Measurements from ENCODE around the gene PIEZO2. TPM values are rescaled to one million over a fixed set of nuclear protein-coding genes. Genes with fewer than 3 reads are reported as not detected.

Gene PIEZO2
- total and polyA plus RNA-seq, 2 of the 8 experiments (the other 6 are each of a cell fraction or from before 2014, with no cell fraction given) = 4.7 to 16.5 TPM

DNA sequence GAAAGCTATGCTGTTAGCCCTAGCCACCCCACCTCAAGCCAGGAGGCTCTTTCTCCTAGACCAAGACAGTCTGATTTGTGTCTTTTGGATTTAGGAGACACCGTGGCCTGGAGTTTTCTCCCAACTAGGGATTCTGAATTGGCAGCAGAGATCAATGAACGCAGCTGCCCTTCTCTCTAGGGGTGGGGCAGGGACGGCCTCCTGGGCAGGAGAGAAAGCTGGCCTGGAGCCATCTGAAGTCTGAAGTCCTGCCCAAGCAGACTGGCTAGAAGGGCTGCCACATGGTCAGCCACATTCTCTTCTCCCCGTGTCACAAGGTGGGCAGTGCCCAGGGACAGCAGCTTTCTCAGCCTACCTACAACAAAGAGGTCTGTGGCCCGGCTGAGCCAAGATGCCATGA, 45.1 kb downstream of the PIEZO2 start:
- Histone ChIP-seq H4K8ac (ENCODE audit: extremely low read depth, insufficient read depth, low read length) (no peak overlapping the region), H2BK120ac (replicated peaks; ENCODE audit: low read depth, low read length) (no peak overlapping the region), H3K27me3 (replicated peaks in 1 of 4; ENCODE audit: control insufficient read depth in 3 of 4, extremely low read depth in 1 of 4, insufficient read depth in 3 of 4, low read length in 3 of 4) (no peaks in the 10 kb centered on the region), H4K5ac (ENCODE audit: insufficient read length, low read depth, low read length) (no peak overlapping the region), H3K4ac (replicated peaks; ENCODE audit: insufficient read length, low read depth, low read length) (no peak overlapping the region), H3K9ac (replicated peaks in 1 of 4; ENCODE audit: extremely low read depth in 1 of 4, low read depth in 3 of 4, low read length in 3 of 4) (no peak overlapping the region), H2BK15ac (ENCODE audit: low read length) (no peak overlapping the region), H4K91ac (replicated peaks; ENCODE audit: insufficient read length, low read length) (no peak overlapping the region), H3K4me1 (replicated peaks in 1 of 4; ENCODE audit: control insufficient read depth in 3 of 4, insufficient read depth in 4 of 4, low read length in 3 of 4) (no peaks in the 10 kb centered on the region), H3K18ac (ENCODE audit: extremely low read depth, low read length) (no peak overlapping the region), H3K56ac (replicated peaks; ENCODE audit: insufficient read length, low read depth, low read length) (no peak overlapping the region), H2BK12ac (ENCODE audit: low read depth, low read length) (no peak overlapping the region), H3K23me2 (ENCODE audit: low read depth, low read length) (no peaks in the 10 kb centered on the region), H3K36me3 (ENCODE audit: control insufficient read depth in 2 of 4, insufficient read depth in 4 of 4, low read length in 3 of 4) (no peaks in the 10 kb centered on the region), H3K4me3 (ENCODE audit: extremely low read depth in 1 of 4, insufficient read depth in 2 of 4, low read depth in 3 of 4, low read length in 4 of 4) (no peak overlapping the region), H3K23ac (ENCODE audit: insufficient read length) (no peak overlapping the region), H2AFZ (ENCODE audit: low read length) (no peak overlapping the region), H3K4me2 (ENCODE audit: insufficient read depth in 1 of 2, low read depth in 2 of 2, low read length in 2 of 2) (no peak overlapping the region), H2BK20ac (ENCODE audit: low read length) (no peak overlapping the region), H3K79me2 (ENCODE audit: control insufficient read depth in 1 of 2, insufficient read depth in 2 of 2, low read length in 2 of 2) (no peaks in the 10 kb centered on the region; a peak in 1 of 4 replicates), H3K14ac (ENCODE audit: insufficient read length) (no peak overlapping the region), H2BK5ac (ENCODE audit: low read depth, low read length) (no peak overlapping the region), H3K9me3 (ENCODE audit: insufficient read depth in 2 of 2, low read depth in 1 of 2, low read length in 1 of 2) (no peaks in the 10 kb centered on the region), H4K20me1 (replicated peaks in 1 of 2; ENCODE audit: control insufficient read depth in 1 of 2, insufficient read depth in 2 of 2, low read length in 2 of 2) (no peaks in the 10 kb centered on the region), H3K27ac (ENCODE audit: low read depth, low read length) (no peak overlapping the region), H3K79me1 (ENCODE audit: low read depth, low read length) (no peaks in the 10 kb centered on the region; the same call in 1 of the 2 replicates), H2AK5ac (ENCODE audit: low read depth, low read length) (no peak overlapping the region)
- no peak for DNase-seq (ENCODE audit: low read depth in 1 of 2, low spot score in 2 of 2)
- FAIRE-seq = no peak
- CTCF ChIA-PET (ENCODE audit: partially characterized antibody) = interaction anchor here (0.8 kb wide), 2 partner anchors 64 to 317 kb away, joined by 3 read pairs; no protein-coding TSS in a partner anchor
- WGBS, 2 experiments (ENCODE audit: extremely low coverage in 1 of 2, insufficient coverage in 1 of 2, insufficient read length in 1 of 2, insufficient replicate concordance in 2 of 2, low coverage in 1 of 2, low lambda C conversion rate in 2 of 2, missing lambda C conversion rate in 1 of 2) = 84% methylated on average over 5 of the region's 5 CpGs; no CpG with 5 or more reads in 1 of the 2 experiments
- POLR2A ChIA-PET (ENCODE audit: partially characterized antibody) = no interaction called here
- no peak for TF ChIP-seq CHD2 (IDR thresholded peaks at IDR 0.05; ENCODE audit: low read length)
- no peak for TF ChIP-seq SRF (IDR thresholded peaks at IDR 0.05; ENCODE audit: low read depth, low read length)
- no peak for TF ChIP-seq CTBP2 (IDR thresholded peaks at IDR 0.05; ENCODE audit: borderline replicate concordance, insufficient read depth, insufficient read length, low read length)
- TF ChIP-seq, protein P1, sequence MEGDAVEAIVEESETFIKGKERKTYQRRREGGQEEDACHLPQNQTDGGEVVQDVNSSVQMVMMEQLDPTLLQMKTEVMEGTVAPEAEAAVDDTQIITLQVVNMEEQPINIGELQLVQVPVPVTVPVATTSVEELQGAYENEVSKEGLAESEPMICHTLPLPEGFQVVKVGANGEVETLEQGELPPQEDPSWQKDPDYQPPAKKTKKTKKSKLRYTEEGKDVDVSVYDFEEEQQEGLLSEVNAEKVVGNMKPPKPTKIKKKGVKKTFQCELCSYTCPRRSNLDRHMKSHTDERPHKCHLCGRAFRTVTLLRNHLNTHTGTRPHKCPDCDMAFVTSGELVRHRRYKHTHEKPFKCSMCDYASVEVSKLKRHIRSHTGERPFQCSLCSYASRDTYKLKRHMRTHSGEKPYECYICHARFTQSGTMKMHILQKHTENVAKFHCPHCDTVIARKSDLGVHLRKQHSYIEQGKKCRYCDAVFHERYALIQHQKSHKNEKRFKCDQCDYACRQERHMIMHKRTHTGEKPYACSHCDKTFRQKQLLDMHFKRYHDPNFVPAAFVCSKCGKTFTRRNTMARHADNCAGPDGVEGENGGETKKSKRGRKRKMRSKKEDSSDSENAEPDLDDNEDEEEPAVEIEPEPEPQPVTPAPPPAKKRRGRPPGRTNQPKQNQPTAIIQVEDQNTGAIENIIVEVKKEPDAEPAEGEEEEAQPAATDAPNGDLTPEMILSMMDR (IDR thresholded peaks at IDR 0.05; ENCODE audit: control extremely low read depth in 1 of 3, insufficient read depth in 1 of 3, low read depth in 1 of 3, low read length in 3 of 3) = no peak
- TF ChIP-seq EGR1 (IDR thresholded peaks at IDR 0.05; ENCODE audit: borderline replicate concordance, low read depth, low read length) = no peak
- TF ChIP-seq JUN (IDR thresholded peaks at IDR 0.05; ENCODE audit: low read depth, low read length) = no peak
- TF ChIP-seq BRCA1 (IDR thresholded peaks at IDR 0.05; ENCODE audit: low read depth, low read length) = no peak
- TF ChIP-seq TCF12 (IDR thresholded peaks at IDR 0.05; ENCODE audit: low read depth, low read length) = no peak
- TF ChIP-seq EP300 (IDR thresholded peaks at IDR 0.05; ENCODE audit: borderline replicate concordance in 1 of 2, low read depth in 2 of 2, low read length in 2 of 2) = no peak
- TF ChIP-seq ZNF274 (IDR thresholded peaks at IDR 0.05; ENCODE audit: borderline replicate concordance, extremely low read depth, low read length) = no peak
- TF ChIP-seq CBX5 (IDR thresholded peaks at IDR 0.05; ENCODE audit: low read depth, low read length) = no peak
- TF ChIP-seq SP1 (IDR thresholded peaks at IDR 0.05; ENCODE audit: low read depth, low read length) = no peak
